HCT116 (cell line): ENCODE results near the gene PTN. TPM values are rescaled to one million over a fixed set of nuclear protein-coding genes. Genes with fewer than 3 reads are reported as not detected.

Experiments used
- ATAC-seq: fragments of 200-7000 bp; cut with Tn5 transposase; 2 replicates; pipeline ENCODE4 v1.9.1; 2020; ENCODE audit warnings: mild to moderate bottlenecking, moderate library complexity
- BruUV-seq: library from RNA; stranded (reverse); fragments of 400-500 nt; replicated peaks from 2 replicates; lab custom pipeline; 2021; lab: Mats Ljungman, UMichigan
- CTCF ChIA-PET: fragments of 300-600 bp; sonication (Branson Sonifier 250); formaldehyde crosslinking; loops from one replicate; lab custom pipeline; 2021; ENCODE audit warnings: antibody characterized with exemption; lab: Charles Lee
- POLR2A ChIA-PET: fragments of 300-600, 350-600 bp; sonication (Branson Sonifier 250); formaldehyde crosslinking; loops from one replicate; lab custom pipeline; 2021; ENCODE audit warnings: antibody characterized with exemption; lab: Charles Lee
- RAD21 ChIA-PET, 2 experiments: fragments of 300-600 bp; sonication (Branson Sonifier 250); formaldehyde crosslinking; loops; one replicate each; lab custom pipeline; 2023; ENCODE audit warnings: low total read pairs in 2 of 2; ENCODE audit not compliant: uncharacterized antibody in 2 of 2, unreplicated experiment in 2 of 2, low non-redundant PET in 1 of 2; lab: Charles Lee
- DNase-seq: peaks from one replicate; pipeline ENCODE4 v3.0.0-alpha.2; 2010; ENCODE audit warnings: low read depth, low spot score
- H2AFZ ChIP-seq: fragments of 200-600 bp; shearing (Covaris generic), sonication (generic); 2 replicates; pipeline ENCODE4 v1.6.1; 2017; ENCODE audit warnings: low read depth, mixed run types, mixed read lengths, antibody characterized with exemption, low read length; ENCODE audit not compliant: poor library complexity, severe bottlenecking
- H3K27ac ChIP-seq: 2 replicates; pipeline ENCODE4 v1.5.1; 2012; ENCODE audit warnings: low read depth, low read length
- H3K27me3 ChIP-seq: fragments of 200-600 bp; sonication (generic); 2 replicates; pipeline ENCODE4 v1.6.1; 2016; ENCODE audit warnings: mixed run types, low read length, mixed read lengths; ENCODE audit not compliant: insufficient read depth
- H3K36me3 ChIP-seq, 2 experiments: fragments of 200-500 bp in 1 of 2; fragments of 200-600 bp in 1 of 2; sonication (Bioruptor generic) in 1 of 2; sonication (generic) in 1 of 2; 2 replicates each; pipeline versions ENCODE4 v1.5.1 to v1.6.1; 2014 to 2016; ENCODE audit warnings: low read length in 2 of 2, inconsistent platforms in 1 of 2, mixed read lengths in 1 of 2, mixed run types in 1 of 2; ENCODE audit not compliant: insufficient read depth in 2 of 2, control insufficient read depth in 1 of 2
- H3K4me1 ChIP-seq, 2 experiments: fragments of 200-600 bp in 1 of 2; sonication (generic) in 1 of 2; 2 replicates each; pipeline versions ENCODE4 v1.5.1 to v1.6.1; 2012 to 2017; ENCODE audit warnings: low read length in 2 of 2, inconsistent platforms in 1 of 2, mild to moderate bottlenecking in 1 of 2, mixed read lengths in 1 of 2, mixed run types in 1 of 2, moderate library complexity in 1 of 2; ENCODE audit not compliant: insufficient read depth in 2 of 2, control insufficient read depth in 1 of 2
- H3K4me2 ChIP-seq: fragments of 200-600 bp; sonication (generic); 2 replicates; pipeline ENCODE4 v1.6.1; 2017; ENCODE audit warnings: mixed run types, low read length, mixed read lengths
- H3K4me3 ChIP-seq, 2 experiments: fragments of 200-600 bp in 1 of 2; sonication (generic) in 1 of 2; replicated peaks in 1 of 2; 2 replicates each; pipeline ENCODE4 v1.5.1; 2011 to 2016; ENCODE audit warnings: low read length in 2 of 2, control low read depth in 1 of 2, low read depth in 1 of 2, mild to moderate bottlenecking in 1 of 2, mixed read lengths in 1 of 2, mixed run types in 1 of 2
- H3K79me2 ChIP-seq: fragments of 200-600 bp; sonication (generic); 2 replicates; pipeline ENCODE4 v1.6.1; 2017; ENCODE audit warnings: mild to moderate bottlenecking, mixed run types, low read length, moderate library complexity, mixed read lengths; ENCODE audit not compliant: insufficient read depth
- H3K9ac ChIP-seq: fragments of 200-600 bp; sonication (generic); 2 replicates; pipeline ENCODE4 v1.6.1; 2016; ENCODE audit warnings: low read length, mixed read lengths
- H3K9me2 ChIP-seq: fragments of 200-600 bp; sonication (generic), shearing (Covaris generic); 2 replicates; pipeline ENCODE4 v1.6.1; 2017; ENCODE audit warnings: mixed run types, mild to moderate bottlenecking, moderate library complexity; ENCODE audit not compliant: insufficient read depth
- H3K9me3 ChIP-seq, 2 experiments: fragments of 200-500 bp in 1 of 2; fragments of 200-600 bp in 1 of 2; sonication (Bioruptor generic) in 1 of 2; sonication (generic) in 1 of 2; 2 replicates each; pipeline ENCODE4 v1.6.1; 2014 to 2017; ENCODE audit warnings: low read length in 2 of 2, mixed read lengths in 2 of 2, inconsistent platforms in 1 of 2, low read depth in 1 of 2, mild to moderate bottlenecking in 1 of 2, mixed run types in 1 of 2, moderate library complexity in 1 of 2; ENCODE audit not compliant: control insufficient read depth in 1 of 2, insufficient read depth in 1 of 2
- H4K20me1 ChIP-seq: fragments of 200-600 bp; sonication (generic), shearing (Covaris generic); 2 replicates; pipeline ENCODE4 v1.6.1; 2017; ENCODE audit warnings: mixed run types, mild to moderate bottlenecking, moderate library complexity; ENCODE audit not compliant: insufficient read depth
- MAX ChIP-seq: IDR thresholded peaks from 2 replicates; pipeline ENCODE4 v1.6.1; 2012
- YY1 ChIP-seq: IDR thresholded peaks from 2 replicates; pipeline ENCODE4 v1.6.1; 2011; ENCODE audit warnings: low read length, low read depth, moderate library complexity, mild to moderate bottlenecking; ENCODE audit not compliant: insufficient replicate concordance; ENCODE audit errors: extremely low read depth
- intact Hi-C: fragments of 100-400 bp; cut with micrococcal nuclease; formaldehyde crosslinking; loops from 2 replicates; pipeline ENCODE4 v1.10.0; 2022
- total RNA-seq: library from RNA; stranded (reverse); gene quantifications from one replicate; pipeline ENCODE4 v1.2.1, GENCODE V29; 2021; ENCODE audit not compliant: unreplicated experiment

PTN gene
- total RNA-seq, 1 experiment from 2014 or later, result not detected

- intact Hi-C loops, result no loop called here
- RAD21 ChIA-PET, result no interaction called here
- H4K20me1 ChIP-seq, result no peaks in the 10 kb centered on the region
Observed at GRCh38 chr7:137345799-137346449, 2.4 kb upstream of the PTN start.

GRCh38 chr7:137342828-137343261 lies 688 bp downstream of the PTN start:
- TF ChIP-seq YY1, result no peak
- Histone ChIP-seq H3K9ac (no peak overlapping the region), H3K27ac (no peak overlapping the region), H3K9me3 (peaks cover 0 to 16% of the 10 kb centered on the region in 2 experiments; a peak in 2 of 4 replicates), H3K79me2 (no peaks in the 10 kb centered on the region), H3K36me3 (no peaks in the 10 kb centered on the region), H3K4me3 (no peak overlapping the region), H3K4me2 (no peak overlapping the region), H3K27me3 (no peaks in the 10 kb centered on the region), H3K9me2 (no peaks in the 10 kb centered on the region), H2AFZ (no peak overlapping the region), H3K4me1 (no peaks in the 10 kb centered on the region), H4K20me1 (no peaks in the 10 kb centered on the region)
- ATAC-seq (no peak), DNase-seq (no peak)
- intact Hi-C loops, result no loop called here
- POLR2A ChIA-PET, result no interaction called here
- CTCF ChIA-PET, result no interaction called here
- BruUV-seq, result no TSS peak
- RAD21 ChIA-PET, result no interaction called here

More at GRCh38 chr7:137345799-137346449, 2.4 kb upstream of the PTN start:
- ChIA-PET CTCF (no interaction called here), POLR2A (no interaction called here)
- BruUV-seq, result no TSS peak
- Histone ChIP-seq H3K79me2 (no peaks in the 10 kb centered on the region), H3K4me1 (no peaks in the 10 kb centered on the region), H3K9me3 (no peaks in the 10 kb centered on the region; a peak in 2 of 4 replicates), H3K4me3 (no peak overlapping the region), H3K4me2 (no peak overlapping the region), H2AFZ (no peak overlapping the region), H3K9me2 (no peaks in the 10 kb centered on the region), H3K27me3 (no peaks in the 10 kb centered on the region), H3K36me3 (no peaks in the 10 kb centered on the region), H3K27ac (no peak overlapping the region), H3K9ac (no peak overlapping the region)
- no peak for TF ChIP-seq MAX
- ATAC-seq, result no peak
- no peak for DNase-seq
